Amniotic stem cell (primary cell): ENCODE results near the gene SLC24A4.
A peak's percentile ranks its signal among the peaks of the same experiment; 100 is the strongest.

Source experiments
- DNase-seq: peaks from one replicate; lab custom pipeline; 2025; lab: John Stamatoyannopoulos, UW

Gene SLC24A4

DNA sequence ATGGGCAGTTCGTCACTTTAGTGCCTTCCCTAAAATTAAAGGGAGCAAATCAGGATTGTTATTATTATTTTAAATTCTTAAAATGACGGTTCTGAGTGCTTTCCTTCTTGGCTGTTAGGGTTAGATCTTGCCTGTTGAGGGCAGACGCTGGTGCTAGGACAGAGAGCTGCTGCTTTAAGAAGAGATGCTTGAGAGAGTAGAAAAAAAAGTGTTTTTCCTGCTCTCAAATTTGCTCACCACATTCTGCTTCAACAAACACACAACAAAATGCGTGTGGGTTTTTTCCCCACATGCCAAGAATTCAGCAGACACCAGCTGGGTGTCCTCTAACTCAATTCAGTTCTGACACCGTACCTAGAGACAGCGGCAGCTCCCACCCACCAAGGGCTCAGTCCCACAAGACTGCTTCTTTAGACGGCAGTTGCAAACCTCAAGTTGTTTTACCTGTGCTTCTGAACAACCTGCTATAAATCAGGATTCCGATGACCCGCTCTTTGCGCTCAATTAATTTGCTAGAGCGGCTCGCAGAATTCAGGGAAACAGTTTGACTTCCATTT lies 114.8 kb downstream of the SLC24A4 start:
- DNase-seq, result no peak

DNA sequence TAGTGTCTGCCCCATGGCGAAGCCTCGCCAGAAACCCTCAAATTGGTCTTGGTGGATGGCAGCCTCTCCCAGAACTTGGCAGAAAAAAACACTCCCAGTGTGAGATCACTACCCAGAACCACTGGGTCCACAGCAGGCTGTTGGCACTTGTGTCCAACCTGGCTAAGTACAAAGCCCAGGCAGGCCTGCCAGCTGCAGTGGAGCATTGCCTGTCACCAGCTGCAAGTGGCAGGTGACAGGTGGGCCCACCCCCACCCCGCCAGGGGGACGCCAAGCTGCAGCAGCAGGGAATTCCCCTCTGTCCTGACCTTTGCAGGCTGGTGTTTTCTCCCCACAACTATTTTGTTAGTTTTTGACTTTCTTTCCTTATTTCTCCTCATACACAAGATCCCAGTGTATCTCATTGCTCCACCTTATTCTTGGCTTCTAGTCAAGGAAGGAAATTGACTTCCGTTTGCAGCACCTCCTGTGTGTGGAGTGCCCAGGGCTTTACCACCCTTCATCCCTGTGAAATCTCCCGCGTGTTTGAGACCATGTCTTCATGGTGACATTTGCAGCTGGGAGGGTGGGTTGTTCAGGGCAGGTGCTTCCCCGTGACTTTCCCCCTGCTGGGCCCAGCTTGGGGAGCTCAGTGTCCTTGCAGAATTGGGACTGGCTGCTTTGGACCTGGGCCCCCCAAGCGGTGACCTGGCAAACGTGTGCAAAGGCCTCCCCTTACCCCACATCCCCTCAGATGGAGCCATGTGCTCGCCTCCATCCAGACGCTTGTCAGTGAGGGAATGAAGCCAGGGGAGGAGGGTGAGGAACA lies 116.8 kb downstream of the SLC24A4 start:
- no peak for DNase-seq

DNA sequence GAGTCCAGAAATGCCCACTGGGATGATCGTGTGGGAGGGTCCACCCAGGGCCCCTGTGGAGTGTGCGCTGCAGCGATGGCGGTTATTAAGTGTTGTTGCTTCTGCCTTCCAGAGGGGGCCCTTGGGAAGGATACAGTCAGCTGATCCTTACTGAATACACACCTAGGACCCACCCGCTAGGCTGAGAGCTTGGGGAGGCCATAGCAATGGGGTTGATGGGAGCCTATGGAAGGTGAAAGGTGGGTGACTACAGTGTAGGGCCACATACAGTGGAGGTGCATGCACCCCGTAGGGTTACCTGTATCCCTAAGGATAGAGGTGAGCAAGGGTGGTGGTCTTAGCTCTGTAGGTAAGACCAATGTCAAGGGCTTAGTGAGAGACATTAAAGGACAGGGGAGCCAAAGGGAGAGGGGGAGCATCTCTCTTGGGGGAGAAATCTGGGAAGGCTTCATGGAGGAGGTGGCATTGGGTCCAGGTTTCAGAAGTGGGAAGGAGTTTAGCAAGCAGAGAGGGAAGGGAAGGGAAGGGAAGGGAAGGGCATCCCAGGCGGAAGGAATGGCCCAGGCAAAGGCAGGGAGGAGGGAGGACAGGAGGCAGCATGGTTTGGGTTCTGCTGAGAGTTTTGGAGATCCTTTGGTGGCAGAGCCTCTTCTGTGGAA lies 117.5 kb downstream of the SLC24A4 start:
- DNase-seq, result no peak

DNA sequence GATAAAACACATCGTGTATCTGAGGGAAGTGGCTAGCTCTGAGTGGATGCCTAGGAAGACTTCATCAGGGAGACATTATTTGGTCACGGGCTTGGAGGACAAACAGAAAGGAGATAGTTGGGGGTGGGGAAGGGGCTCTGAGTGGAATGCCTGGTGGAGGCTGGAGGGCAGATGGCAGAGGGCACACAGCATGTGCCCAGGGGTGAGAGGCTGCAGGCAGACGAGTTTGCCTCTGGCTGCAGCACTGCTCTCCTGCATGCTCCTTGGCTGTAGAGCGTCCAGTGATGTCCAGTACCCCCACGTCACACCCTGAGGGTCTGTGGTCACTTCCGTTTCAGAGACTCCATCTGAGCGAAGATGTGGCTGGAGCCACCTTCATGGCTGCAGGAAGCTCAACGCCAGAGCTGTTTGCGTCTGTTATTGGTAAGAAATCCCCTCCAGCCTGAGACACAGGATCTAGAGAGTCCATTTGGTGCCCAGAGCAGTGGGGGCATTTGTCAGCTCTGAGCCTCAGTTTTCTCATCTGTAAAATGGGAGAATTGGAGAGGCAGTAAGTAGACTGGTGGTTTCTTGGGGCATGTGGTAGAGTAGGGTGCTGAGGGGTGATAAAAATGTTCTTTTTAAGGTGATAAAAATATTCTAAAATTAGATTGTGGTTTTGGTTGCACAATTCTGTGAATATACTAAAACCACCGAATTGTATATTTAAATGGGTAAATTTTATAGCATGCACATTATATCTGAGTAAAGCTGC lies 119.0 kb downstream of the SLC24A4 start:
- DNase-seq, result no peak

DNA sequence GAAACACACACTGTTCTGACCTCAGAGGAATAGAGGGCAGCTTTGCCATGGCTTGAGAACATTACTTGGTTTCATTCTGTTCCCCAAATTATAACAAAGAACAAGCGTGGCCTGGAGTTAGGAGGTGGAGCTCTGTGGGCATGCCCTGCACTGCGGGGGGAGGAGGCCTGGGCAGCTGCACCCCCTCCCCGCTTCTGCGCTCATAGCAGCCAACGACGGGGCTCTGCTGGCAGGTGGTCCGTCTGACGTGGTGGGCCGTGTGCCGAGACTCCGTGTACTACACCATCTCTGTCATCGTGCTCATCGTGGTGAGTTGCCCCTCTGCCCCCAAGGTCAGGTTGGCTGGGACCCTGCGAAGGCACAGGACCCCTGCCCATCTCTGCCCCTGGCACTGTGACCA lies 120.2 kb downstream of the SLC24A4 start:
- no peak for DNase-seq

DNA sequence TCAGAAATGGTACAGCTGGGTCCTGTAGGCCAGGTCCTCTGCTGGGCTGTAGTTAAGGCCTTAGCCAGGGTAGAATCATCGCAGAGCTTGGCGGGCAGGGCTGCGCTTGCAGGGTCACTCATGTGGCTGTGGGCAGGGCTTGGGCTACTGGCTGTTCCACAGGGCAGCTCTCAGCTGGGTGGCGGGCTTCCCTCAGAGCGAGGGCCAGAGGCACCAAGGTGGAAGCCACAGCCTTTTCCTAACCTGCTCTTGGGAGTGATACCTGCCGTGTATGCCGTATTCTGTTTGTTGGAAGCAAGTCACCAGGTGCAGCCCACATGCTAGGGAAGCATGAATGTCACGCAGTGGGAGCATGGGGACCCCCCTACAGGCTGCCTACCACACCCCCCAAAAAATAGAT lies 120.8 kb downstream of the SLC24A4 start:
- DNase-seq, result no peak

DNA sequence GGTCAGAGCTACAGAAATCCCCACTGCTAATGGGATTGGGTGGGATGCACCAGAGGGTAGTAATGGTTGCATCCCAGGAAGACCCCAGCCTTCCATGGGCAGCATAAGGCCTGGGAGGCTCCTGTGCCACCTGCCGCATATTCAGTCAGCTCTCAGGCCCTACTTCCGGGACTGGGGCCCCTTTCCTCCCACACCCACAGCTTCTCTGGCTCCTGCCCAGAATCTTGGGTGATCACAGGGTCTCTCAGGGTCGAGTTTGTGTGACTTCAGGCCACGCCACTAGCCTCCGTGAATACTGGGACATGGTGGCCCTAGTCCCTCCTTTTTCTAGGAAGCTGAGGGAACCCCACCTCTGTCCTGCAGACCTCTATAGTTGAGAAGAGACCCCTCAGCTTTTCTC lies 123.8 kb downstream of the SLC24A4 start:
- no peak for DNase-seq

DNA sequence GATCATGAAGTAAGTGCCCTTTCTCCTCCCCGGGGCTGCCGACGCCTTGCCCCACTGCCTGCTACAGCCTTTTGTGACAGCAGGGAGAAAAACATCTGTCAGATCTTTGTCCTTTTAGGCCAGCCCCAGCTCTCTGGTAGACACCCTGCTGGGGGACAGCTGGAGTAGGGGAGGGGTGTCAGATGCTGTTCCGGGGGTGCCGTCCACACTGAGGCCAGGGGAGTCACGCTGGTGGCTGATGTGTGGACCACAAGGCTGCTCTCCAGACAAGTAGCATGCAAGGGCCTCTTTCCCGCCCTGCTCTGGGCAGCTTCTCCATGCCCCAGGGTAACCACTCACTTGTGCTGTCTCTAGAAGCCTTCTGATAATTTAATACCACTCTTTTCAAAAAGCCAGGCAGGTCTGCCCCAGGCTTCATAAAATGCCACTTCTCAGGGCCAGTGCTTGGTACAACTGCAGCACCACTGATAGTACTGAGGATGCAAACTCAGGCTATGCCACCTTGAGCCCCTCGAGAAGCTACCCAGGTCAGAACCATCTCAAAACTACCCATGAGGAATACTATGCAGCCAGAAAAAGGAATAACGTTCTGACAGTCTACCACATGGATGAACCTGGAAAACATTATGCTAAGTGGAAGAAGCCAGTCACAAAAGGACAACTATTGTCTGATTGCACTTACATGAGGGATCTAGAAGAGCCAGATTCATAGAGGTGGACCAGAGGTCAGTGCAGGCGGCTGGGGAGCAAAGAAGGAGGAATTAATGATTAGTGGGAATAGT lies 124.6 kb downstream of the SLC24A4 start:
- no peak for DNase-seq

DNA sequence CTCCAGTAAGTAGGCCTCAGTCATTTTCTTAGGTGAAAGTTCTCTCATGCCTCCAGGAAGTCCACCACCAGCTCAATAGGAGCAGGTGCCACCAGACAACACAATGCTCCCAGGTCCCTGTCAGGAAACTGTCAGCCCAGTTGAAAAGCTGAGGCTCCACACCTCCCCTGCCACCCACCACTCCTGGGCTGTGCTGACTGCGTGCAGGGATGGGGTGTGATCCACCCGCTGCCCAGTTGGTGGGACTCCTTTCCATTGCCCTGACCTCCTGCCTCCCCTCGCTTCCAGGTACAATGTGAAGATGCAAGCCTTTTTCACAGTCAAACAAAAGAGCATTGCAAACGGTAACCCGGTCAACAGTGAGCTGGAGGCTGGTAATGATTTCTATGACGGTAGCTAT lies 125.8 kb downstream of the SLC24A4 start:
- DNase-seq, result no peak

DNA sequence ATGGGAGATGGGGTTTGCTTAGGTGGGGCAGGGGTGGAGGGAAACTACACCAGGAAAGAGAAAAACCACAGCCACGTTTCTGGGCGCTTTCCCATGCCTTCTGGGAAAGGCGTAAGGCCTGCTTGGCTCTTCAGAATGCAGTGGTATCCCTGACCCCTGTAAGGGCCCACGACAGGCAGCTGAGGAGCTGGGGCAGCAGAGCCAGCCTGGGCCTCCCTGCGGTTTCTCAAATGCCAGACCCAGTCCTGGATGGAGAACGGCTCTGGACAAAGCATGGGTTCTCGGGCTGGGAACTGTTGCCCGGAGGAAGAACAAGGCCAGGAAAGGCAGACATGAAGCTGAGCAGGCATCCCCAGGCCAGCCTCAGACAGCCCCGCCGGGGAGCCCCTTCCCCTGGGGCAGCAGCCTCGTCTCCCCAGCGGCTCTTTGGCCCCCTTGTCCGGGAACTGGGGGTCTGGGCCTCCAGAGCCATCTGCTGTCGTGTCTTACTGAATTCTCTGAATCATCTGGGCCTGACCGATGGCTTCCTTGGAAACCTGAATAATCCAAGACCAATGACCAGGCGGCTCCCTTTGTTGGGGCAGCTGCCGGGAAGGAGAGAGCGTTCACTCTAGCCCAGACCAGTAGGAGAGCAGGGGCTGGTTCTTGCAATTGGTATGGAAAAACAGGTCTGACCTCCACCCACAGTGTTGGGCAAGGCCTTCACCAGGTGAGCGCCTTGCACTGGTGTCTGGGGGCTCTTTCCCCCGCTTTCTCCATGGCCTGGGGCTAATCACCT lies 126.6 kb downstream of the SLC24A4 start:
- DNase-seq, result no peak

DNA sequence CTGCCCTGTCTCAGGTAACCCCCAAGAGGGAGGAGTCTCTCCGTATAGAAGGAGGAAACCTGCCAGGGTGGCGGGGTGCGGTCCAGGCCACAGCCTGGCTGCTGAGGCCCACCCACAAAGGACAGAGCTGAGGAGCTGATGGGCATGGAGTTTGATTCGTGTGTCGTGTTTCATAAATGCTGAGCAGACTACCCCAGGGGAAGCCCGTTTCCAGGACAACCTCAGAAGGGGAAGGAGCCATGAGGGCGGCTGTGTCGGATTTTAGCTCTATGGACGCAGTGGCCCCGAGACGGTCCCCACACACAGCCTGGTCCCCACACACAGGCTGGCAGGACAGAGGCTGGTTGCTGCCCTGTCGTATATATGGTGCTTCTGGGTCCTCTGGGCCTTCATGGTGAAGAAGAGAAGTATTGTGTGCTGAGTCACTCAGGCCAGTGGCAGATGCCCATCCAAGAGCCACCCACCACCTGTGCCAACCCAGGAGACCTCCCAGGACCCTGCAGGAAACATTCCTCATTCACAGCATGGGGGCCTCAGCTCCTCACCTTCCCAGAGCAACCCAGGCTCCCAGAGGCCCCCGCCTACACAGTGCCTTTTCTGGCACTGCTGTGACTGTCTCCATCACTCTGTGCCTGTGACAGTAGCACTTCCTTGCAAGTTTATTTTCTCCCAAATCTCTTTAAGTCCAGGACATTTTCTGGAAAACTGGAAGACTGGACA lies 127.5 kb downstream of the SLC24A4 start:
- no peak for DNase-seq

DNA sequence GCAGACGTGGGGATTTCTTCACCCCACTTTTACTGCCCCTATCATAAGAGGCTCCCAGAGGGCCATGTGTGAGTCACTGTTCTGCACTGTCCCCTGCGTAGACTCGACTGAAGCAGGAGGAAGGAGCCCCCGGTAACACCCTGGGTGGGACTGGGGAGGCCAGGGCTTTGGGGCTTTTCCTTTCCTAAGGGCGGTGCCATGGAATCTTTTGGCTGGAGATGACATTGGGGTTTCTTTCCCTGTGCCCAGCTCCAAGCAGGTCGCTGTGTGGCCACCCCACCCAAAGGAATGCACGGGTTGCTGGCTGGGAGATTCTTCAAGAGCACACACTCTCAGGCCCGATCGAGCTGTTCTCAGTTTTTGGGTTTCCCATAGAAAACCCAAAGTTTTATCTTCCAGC lies 128.3 kb downstream of the SLC24A4 start:
- no peak for DNase-seq

DNA sequence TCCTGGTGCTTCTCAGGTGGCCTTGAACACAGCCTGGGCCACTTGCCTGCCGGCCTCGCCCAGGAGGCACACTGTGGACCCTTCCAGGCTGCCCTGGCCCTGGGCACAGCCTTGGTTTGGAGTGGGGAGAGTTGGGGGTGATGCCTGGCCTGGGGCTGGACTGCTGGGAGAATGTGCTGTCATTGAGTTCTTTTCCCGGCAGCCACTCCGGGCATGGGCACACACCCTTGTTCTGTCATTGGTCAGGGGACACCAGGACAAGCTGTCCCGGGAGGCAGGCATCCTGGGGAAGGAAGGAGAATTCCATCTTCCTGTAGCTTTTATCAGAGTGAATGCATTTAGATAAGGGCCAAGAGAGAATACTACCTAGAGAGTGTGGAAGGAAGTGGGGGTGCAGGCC lies 128.8 kb downstream of the SLC24A4 start:
- DNase-seq, result no peak

DNA sequence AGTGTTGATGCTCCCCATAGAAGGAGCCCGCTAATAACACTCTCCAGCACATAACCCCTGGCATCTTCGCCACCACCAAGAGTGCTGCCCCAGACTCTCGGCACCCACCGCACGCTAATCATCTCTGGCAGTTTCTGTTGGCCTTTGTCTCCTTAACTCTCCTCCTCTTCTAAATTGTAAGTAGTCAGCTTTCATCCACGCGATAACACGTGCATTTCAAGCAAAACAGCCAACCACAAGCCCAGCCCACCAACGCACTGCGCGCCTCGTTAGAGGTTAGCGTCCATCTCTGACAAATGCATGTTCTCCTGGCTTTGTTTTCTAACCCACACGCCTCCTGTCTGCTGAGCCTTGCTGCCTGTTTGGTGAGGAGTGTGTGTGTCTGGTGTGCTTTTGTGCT lies 129.5 kb downstream of the SLC24A4 start:
- DNase-seq, result no peak

DNA sequence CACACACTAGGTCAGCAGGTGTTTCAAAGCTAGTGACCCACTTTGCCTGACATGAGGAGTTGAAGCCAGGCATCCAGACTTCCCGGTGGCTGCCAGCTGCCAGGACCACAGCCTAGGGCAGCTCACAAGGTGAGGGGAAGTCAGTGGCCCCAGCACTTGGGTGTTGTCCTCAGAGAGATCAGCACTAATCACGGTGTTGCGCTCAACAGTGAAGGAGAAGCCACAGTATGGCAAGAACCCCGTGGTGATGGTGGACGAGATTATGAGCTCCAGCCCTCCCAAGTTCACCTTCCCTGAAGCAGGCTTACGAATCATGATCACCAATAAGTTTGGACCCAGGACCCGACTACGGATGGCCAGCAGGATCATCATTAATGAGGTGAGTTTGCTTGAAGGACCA lies 130.7 kb downstream of the SLC24A4 start:
- no peak for DNase-seq

DNA sequence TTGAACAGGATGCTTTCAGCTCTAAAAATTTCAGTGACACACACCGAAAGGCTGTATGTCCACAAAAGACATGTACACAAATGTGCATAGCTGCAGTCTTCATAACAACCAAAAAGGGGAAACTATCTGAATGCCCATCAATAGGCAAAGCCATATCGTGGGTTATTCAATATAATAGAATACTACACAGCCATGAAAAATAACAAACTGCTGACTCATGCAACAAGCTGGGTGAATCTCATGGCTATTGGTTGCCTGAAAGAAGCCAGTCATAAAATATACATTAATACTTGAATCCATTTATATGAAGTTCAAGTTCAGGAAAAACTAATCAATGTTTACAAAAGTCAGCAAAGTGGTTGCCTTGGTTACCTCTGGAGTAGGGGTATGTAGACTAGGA lies 132.3 kb downstream of the SLC24A4 start:
- no peak for DNase-seq

DNA sequence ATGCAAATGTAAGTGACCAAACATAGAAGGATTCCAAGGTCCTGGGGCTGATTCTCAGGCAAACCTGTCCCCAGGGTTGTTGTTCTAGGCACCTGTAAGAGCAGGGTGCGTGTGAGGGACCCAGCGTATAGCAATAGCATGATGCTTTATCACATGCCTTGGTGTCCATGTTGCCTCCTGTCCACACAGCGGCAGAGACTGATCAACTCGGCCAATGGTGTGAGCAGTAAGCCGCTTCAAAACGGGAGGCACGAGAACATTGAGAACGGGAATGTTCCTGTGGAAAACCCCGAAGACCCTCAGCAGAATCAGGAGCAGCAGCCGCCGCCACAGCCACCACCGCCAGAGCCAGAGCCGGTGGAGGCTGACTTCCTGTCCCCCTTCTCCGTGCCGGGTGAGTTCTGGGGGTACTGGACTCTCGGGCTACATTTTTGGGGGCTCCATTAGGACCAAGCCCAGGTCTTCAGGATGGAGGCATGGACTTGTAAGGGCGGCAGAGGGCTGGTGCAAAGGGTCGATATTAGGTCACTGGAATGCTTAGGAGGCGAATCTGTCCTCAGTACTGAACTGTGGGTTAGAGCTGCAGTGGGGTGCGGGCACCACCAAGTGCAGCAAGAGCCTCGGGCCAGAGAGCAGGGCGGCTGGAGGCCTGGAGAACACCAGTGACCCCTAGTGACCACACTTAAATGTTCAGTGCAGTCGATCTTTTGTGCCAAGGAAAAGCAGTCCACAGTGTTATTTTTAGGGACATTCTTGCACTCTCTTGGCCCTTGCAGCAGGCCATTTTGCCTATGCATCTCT lies 133.4 kb downstream of the SLC24A4 start:
- peak; percentile 48 for DNase-seq

DNA sequence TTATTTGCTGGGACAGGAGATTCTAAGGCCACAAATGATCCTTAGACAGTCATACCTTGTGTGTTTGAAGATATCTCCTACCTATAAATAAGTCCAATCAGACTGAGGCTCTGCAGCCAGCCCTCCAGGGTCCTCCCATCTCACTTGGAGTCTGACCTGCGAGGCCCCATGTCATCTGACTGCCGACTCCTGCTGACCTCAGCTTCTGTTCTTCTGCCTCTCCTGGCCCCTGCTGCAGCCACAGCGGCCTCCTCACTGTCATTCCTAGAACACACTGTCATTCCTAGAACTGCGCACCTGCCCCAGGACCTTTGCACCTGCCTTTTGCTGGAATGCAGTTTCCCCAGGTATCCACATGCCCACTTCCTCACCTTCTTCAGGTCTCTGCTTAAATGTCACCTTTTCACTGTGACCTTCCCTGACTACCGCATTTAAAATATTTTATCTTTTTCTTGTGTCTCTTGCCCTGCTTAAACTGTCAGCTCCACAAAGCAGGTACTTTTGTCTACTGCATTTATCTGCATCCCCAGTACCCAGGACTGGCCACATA lies 134.1 kb downstream of the SLC24A4 start:
- no peak for DNase-seq
